ENCODE measurements around the gene NUDC. TPM values are rescaled to one million over a fixed set of nuclear protein-coding genes. Genes with fewer than 3 reads are reported as not detected.

The NUDC gene
- total and polyA plus RNA-seq, 10 of the 15 experiments (the other 5 are each of a cell fraction or from before 2014, with no cell fraction given), result 5.5 to 227 (median 67.4) TPM

DNA sequence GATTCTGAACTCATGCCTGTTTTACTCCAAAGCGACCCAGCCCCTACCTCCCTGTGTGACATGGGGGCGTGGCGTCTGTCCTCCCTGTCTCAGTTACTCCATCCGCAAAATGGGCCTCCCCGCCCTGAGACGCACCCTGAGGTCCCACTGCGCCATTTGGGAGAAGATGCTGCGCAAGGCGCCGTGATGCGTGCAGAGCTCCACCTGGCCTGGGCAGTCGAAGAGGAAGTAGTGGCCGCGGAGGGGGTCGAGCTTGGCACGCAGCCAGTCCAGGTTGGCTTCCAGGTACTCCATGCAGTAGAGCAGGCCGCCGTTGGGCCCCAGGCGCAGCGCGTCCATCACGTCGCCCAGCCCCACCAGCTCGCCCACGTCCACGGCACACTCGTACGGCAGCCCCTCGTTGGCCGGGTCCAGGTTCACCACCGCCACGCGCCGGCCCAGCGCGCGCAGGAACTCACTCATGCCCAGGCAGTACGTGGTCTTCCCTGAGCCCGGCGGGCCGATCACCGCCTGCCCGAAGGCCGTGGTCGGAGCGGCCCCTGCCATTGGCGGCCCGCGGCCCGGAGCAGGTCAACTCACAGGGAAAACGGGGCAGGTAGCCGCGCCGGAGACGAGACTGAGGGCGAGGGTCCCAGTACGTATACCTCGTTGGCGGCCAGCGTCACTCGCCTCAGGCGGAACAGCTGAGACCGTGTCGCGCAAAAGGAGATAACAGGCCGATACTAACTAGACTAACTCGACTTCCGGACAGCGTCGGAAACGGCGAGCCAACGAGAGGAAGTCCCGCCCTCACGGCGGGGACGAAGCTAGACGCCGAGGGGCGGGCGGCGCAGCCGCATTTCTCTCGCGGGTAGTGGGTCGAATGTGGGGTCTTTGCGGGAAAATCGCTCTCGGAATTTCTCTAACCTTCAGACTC, 31.7 kb upstream of the NUDC start, which contains the start of gene GPN2 (continued):
- peak; percentile 77; the same call in 1 of the 2 replicates for TF ChIP-seq LARP7 (IDR thresholded peaks at IDR 0.05)
- peak; percentile 96 for TF ChIP-seq POLR2AphosphoS5 (IDR thresholded peaks at IDR 0.05; ENCODE audit: low read length)
- peak; percentile 13; the same call in 1 of the 2 replicates for TF ChIP-seq NFIC (IDR thresholded peaks at IDR 0.05; ENCODE audit: low read depth, low read length)
- no peak for TF ChIP-seq FOXK2 (IDR thresholded peaks at IDR 0.05)
- peak; percentile 78; the same call in 1 of the 2 replicates for TF ChIP-seq CREB1 (IDR thresholded peaks at IDR 0.05; ENCODE audit: low read depth)
- TF ChIP-seq SUPT20H (IDR thresholded peaks at IDR 0.05; ENCODE audit: borderline replicate concordance, control insufficient read depth, low read depth, low read length), result no peak
- TF ChIP-seq HDGF (IDR thresholded peaks at IDR 0.05), result no peak
- TF ChIP-seq ZNF384 (IDR thresholded peaks at IDR 0.05; ENCODE audit: borderline replicate concordance, low read depth, low read length), result no peak
- TF ChIP-seq MYC (IDR thresholded peaks at IDR 0.05; ENCODE audit: insufficient read depth, insufficient read length, insufficient replicate concordance, low read length, severe bottlenecking), result no peak
- TF ChIP-seq ZBED1 (IDR thresholded peaks at IDR 0.05; ENCODE audit: borderline replicate concordance), result 0 out of 2 replicates have a peak, but pooled peaks have one; percentile 37
- no peak for TF ChIP-seq BRCA1 (IDR thresholded peaks at IDR 0.05; ENCODE audit: low read depth, low read length)
- peak; percentile 77 for TF ChIP-seq CREM (IDR thresholded peaks at IDR 0.05; ENCODE audit: low read depth)
- peak in 1 of 2 experiments; percentile 29; a peak in 1 of 4 replicates for TF ChIP-seq BHLHE40 (IDR thresholded peaks at IDR 0.05; ENCODE audit: borderline replicate concordance in 1 of 2, low read depth in 2 of 2, low read length in 1 of 2)
- TF ChIP-seq EGR1 (IDR thresholded peaks at IDR 0.05; ENCODE audit: borderline replicate concordance in 1 of 2, low read depth in 2 of 2, low read length in 2 of 2), result peak in 1 of 2 experiments; percentile 41; a peak in 1 of 3 replicates
- TF ChIP-seq EP300 (IDR thresholded peaks at IDR 0.05; ENCODE audit: borderline replicate concordance in 1 of 2, control insufficient read depth in 1 of 2, low read depth in 2 of 2, low read length in 2 of 2), result no peak; a peak in 1 of 4 replicates
- TF ChIP-seq, protein P1, sequence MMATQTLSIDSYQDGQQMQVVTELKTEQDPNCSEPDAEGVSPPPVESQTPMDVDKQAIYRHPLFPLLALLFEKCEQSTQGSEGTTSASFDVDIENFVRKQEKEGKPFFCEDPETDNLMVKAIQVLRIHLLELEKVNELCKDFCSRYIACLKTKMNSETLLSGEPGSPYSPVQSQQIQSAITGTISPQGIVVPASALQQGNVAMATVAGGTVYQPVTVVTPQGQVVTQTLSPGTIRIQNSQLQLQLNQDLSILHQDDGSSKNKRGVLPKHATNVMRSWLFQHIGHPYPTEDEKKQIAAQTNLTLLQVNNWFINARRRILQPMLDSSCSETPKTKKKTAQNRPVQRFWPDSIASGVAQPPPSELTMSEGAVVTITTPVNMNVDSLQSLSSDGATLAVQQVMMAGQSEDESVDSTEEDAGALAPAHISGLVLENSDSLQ (IDR thresholded peaks at IDR 0.05), result peak; percentile 32; the same call in 1 of the 2 replicates
- no peak for TF ChIP-seq RELA (IDR thresholded peaks at IDR 0.05; ENCODE audit: borderline replicate concordance, partially characterized antibody)
- no peak for TF ChIP-seq PBX3 (IDR thresholded peaks at IDR 0.05; ENCODE audit: insufficient replicate concordance, low read depth, low read length)
- peak; percentile 73; the same call in 1 of the 2 replicates for TF ChIP-seq SPI1 (IDR thresholded peaks at IDR 0.05; ENCODE audit: borderline replicate concordance, insufficient read depth, low read depth, low read length)
- peak; percentile 90 for TF ChIP-seq ZBTB40 (IDR thresholded peaks at IDR 0.05; ENCODE audit: borderline replicate concordance)
- TF ChIP-seq GATAD2B (conservative IDR thresholded peaks at IDR 0.05; ENCODE audit: low read depth), result peak; percentile 33; the same call in 1 of the 2 replicates

All from GM12878 (cell line).